ENCODE results near the gene OSBPL1A. TPM values are rescaled to one million over a fixed set of nuclear protein-coding genes. Genes with fewer than 3 reads are reported as not detected.
A peak's percentile ranks its signal among the peaks of the same experiment; 100 is the strongest.

Gene OSBPL1A
- total RNA-seq, 4 donors from 2014 or later = 52.9 to 67.6 (median 59.0) TPM

DNA sequence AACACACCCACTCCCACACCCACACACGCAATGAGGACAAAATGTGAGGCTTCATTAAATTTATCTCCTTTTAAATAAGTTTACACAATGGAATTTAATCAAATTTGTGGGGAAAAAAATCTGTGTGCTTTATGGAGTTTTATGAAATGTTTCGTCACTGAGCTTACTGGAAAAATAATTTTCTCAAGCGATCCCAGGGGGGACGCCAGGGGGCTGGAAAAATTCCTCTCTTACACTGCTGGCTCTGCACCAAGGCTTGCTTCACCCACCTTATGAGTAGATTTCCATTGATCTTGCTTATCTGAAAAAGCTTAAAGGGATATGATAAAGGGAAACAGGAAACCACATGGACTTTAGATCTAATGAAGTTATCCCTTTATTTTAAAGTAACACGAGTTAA is 163.3 kb downstream of the OSBPL1A start:
- no peak for DNase-seq
- no peaks in the 10 kb centered on the region for H3K9me3 ChIP-seq
- peaks cover 0 to 30% (median 3%) of the 10 kb centered on the region in 4 donors for H3K4me1 ChIP-seq
- peaks cover 0 to 16% (median 0%) of the 10 kb centered on the region in 3 donors for H3K36me3 ChIP-seq
- H3K27me3 ChIP-seq = no peaks in the 10 kb centered on the region
- H3K27ac ChIP-seq = peak overlapping the region in 1 of 4 donors; percentile 24
- H3K4me3 ChIP-seq = no peak overlapping the region
- TF ChIP-seq POLR2A (IDR thresholded peaks at IDR 0.05) (no peak), CTCF (IDR thresholded peaks at IDR 0.05) (no peak)

GRCh38 chr18:24232800-24233199 is 164.8 kb downstream of the OSBPL1A start:
- peaks cover 0 to 39% (median 5%) of the 10 kb centered on the region in 4 donors for H3K4me1 ChIP-seq
- no peaks in the 10 kb centered on the region for H3K9me3 ChIP-seq
- TF ChIP-seq CTCF (IDR thresholded peaks at IDR 0.05) = no peak
- no peak for TF ChIP-seq POLR2A (IDR thresholded peaks at IDR 0.05)
- H3K4me3 ChIP-seq = no peak overlapping the region
- no peak for DNase-seq
- H3K27ac ChIP-seq = peak overlapping the region in 2 of 4 donors; percentile 40 to 70
- peaks cover 0 to 9% (median 0%) of the 10 kb centered on the region in 3 donors for H3K36me3 ChIP-seq
- no peaks in the 10 kb centered on the region for H3K27me3 ChIP-seq

GRCh38 chr18:24231773-24232735 is 165.6 kb downstream of the OSBPL1A start:
- no peaks in the 10 kb centered on the region for H3K9me3 ChIP-seq
- peaks cover 0 to 1% (median 0%) of the 10 kb centered on the region in 3 donors for H3K36me3 ChIP-seq
- no peak overlapping the region for H3K4me3 ChIP-seq
- DNase-seq = no peak
- no peaks in the 10 kb centered on the region for H3K27me3 ChIP-seq
- H3K4me1 ChIP-seq = peaks cover 0 to 39% (median 5%) of the 10 kb centered on the region in 4 donors
- no peak for TF ChIP-seq CTCF (IDR thresholded peaks at IDR 0.05)
- TF ChIP-seq POLR2A (IDR thresholded peaks at IDR 0.05) = no peak
- peak overlapping the region in 3 of 4 donors; percentile 32 to 70 (median 40) for H3K27ac ChIP-seq

DNA sequence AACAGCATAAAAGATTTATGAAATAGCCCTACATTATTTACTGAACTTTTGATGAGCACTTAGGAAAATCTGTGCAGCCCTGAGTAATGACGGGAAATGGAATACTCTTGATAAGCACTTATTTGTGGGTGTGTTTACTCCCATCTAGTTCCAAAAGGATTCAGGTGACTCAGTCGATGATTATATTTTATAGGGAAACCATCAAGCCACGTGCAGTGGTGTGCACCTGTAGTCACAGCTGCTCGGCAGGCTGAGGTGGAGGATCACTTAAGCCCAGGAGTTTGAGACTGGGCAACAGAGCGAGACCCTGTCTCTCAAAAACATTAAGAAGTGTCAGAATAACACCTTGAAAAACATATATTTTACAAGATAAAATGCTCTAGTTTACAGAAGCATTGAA is 166.9 kb downstream of the OSBPL1A start:
- Histone ChIP-seq H3K36me3 (no peaks in the 10 kb centered on the region), H3K9me3 (no peaks in the 10 kb centered on the region), H3K4me3 (no peak overlapping the region), H3K27ac (peak overlapping the region in 2 of 4 donors; percentile 40 to 70), H3K27me3 (no peaks in the 10 kb centered on the region), H3K4me1 (peaks cover 0 to 39% (median 5%) of the 10 kb centered on the region in 4 donors)
- TF ChIP-seq POLR2A (IDR thresholded peaks at IDR 0.05) = peak in 1 of 2 donors; percentile 8
- TF ChIP-seq CTCF (IDR thresholded peaks at IDR 0.05) = no peak
- DNase-seq = peak in 1 of 3 donors; percentile 65

DNA sequence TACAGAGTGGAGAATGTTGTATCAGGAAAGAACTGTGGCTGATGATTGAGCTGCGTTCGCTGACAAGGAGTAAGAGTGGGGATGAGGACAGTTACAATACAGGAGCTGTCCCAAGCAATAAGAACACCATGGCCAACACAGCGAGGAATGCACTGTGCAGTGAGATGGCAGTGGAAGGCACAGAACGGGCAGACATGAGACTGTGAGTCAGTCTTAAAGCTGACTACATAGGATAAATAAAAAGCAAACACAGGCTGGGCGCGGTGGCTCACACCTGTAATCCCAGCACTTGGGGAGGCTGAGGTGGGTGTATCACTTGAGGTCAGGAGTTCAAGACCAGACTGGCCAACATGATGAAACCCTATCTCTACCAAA is 169.0 kb downstream of the OSBPL1A start:
- Histone ChIP-seq H3K27ac (peak overlapping the region in 3 of 4 donors; percentile 29 to 88 (median 48)), H3K4me1 (peaks cover 0 to 31% (median 5%) of the 10 kb centered on the region in 4 donors), H3K36me3 (no peaks in the 10 kb centered on the region), H3K4me3 (no peak overlapping the region), H3K27me3 (no peaks in the 10 kb centered on the region), H3K9me3 (no peaks in the 10 kb centered on the region)
- TF ChIP-seq CTCF (IDR thresholded peaks at IDR 0.05) (no peak), POLR2A (IDR thresholded peaks at IDR 0.05) (no peak)
- DNase-seq = peak in 1 of 3 donors; percentile 58

Data from Peyer's patch (tissue), 4 donors.